Activated CD8-positive, alpha-beta memory T cell treated with anti-CD3 and anti-CD28 coated beads for 48 hours (primary cell): Measurements from ENCODE around the gene SLC2A14.
"Not testable (repeated sequence)": the region's sequence is repeated elsewhere in the genome, so short reads cannot be mapped to it uniquely, and the experiment has no call there.

Experiments used
- DNase-seq, 3 experiments: peaks; one replicate each; pipeline ENCODE4 v3.0.0-alpha.2; 2020; ENCODE audit warnings: low read depth in 2 of 3, low spot score in 2 of 3

SLC2A14 gene

GRCh38 chr12:7872566-7873319, at the start of gene SLC2A14:
TSS of gene SLC2A14 (minus strand) at chr12:7872915. CDS start at chr12:7869880, 3,035 bp downstream.
- no peak for DNase-seq

- not testable (repeated sequence) for DNase-seq
Observed at GRCh38 chr12:7921181-7921580, 48.5 kb upstream of the SLC2A14 start.

- not testable (repeated sequence) for DNase-seq
Observed at GRCh38 chr12:7918268-7918590, 45.5 kb upstream of the SLC2A14 start.

GRCh38 chr12:7917392-7918267, 44.9 kb upstream of the SLC2A14 start:
- DNase-seq = no peak

- no peak for DNase-seq
Observed at GRCh38 chr12:7916936-7917335, 44.2 kb upstream of the SLC2A14 start.

GRCh38 chr12:7915661-7916403, 43.1 kb upstream of the SLC2A14 start:
- no peak for DNase-seq

GRCh38 chr12:7910106-7910505, 37.4 kb upstream of the SLC2A14 start:
- DNase-seq = not testable (repeated sequence)

- no peak for DNase-seq
Observed at GRCh38 chr12:7907009-7907408, 34.3 kb upstream of the SLC2A14 start.

- DNase-seq = not testable (repeated sequence)
Observed at GRCh38 chr12:7906303-7906702, 33.6 kb upstream of the SLC2A14 start.

GRCh38 chr12:7905600-7906125, 32.9 kb upstream of the SLC2A14 start:
- not testable (repeated sequence) for DNase-seq

- no peak for DNase-seq
Observed at GRCh38 chr12:7905071-7905470, 32.4 kb upstream of the SLC2A14 start.

GRCh38 chr12:7902416-7902815, 29.7 kb upstream of the SLC2A14 start:
- DNase-seq = not testable (repeated sequence)

- DNase-seq = no peak
Observed at GRCh38 chr12:7899755-7900154, 27.0 kb upstream of the SLC2A14 start.

- DNase-seq = not testable (repeated sequence)
Observed at GRCh38 chr12:7896726-7897125, 24.0 kb upstream of the SLC2A14 start.

- DNase-seq = no peak
Observed at GRCh38 chr12:7892186-7892980, 19.7 kb upstream of the SLC2A14 start.

GRCh38 chr12:7884689-7885088, 12.0 kb upstream of the SLC2A14 start:
- no peak for DNase-seq

- DNase-seq = not testable (repeated sequence)
Observed at GRCh38 chr12:7881736-7882120, 9.0 kb upstream of the SLC2A14 start.

- DNase-seq = not testable (repeated sequence)
Observed at GRCh38 chr12:7880952-7881735, 8.4 kb upstream of the SLC2A14 start.

- no peak for DNase-seq
Observed at GRCh38 chr12:7879246-7879645, 6.5 kb upstream of the SLC2A14 start.

- DNase-seq = no peak
Observed at GRCh38 chr12:7877420-7877819, 4.7 kb upstream of the SLC2A14 start.
